Measurements from ENCODE around the gene SLC14A1. TPM values are rescaled to one million over a fixed set of nuclear protein-coding genes. Genes with fewer than 3 reads are reported as not detected.

Gene SLC14A1
- total and polyA plus RNA-seq, 2 of the 8 experiments (the other 6 are each of a cell fraction or from before 2014, with no cell fraction given) = 0.18 TPM; not detected in 1

GRCh38 chr18:45719106-45719505 lies 4.9 kb upstream of the SLC14A1 start:
- H3K27me3 ChIP-seq (replicated peaks in 1 of 4; ENCODE audit: control insufficient read depth in 3 of 4, extremely low read depth in 1 of 4, insufficient read depth in 3 of 4, low read length in 3 of 4) = no peaks in the 10 kb centered on the region
- H3K4me1 ChIP-seq (replicated peaks in 1 of 4; ENCODE audit: control insufficient read depth in 3 of 4, insufficient read depth in 4 of 4, low read length in 3 of 4) = no peaks in the 10 kb centered on the region
- no peak overlapping the region for H2AFZ ChIP-seq (ENCODE audit: low read length)
- H3K4me2 ChIP-seq (ENCODE audit: insufficient read depth in 1 of 2, low read depth in 2 of 2, low read length in 2 of 2) = no peak overlapping the region
- no peak overlapping the region for H2BK15ac ChIP-seq (ENCODE audit: low read length)
- no peak overlapping the region for H3K4me3 ChIP-seq (ENCODE audit: extremely low read depth in 1 of 4, insufficient read depth in 2 of 4, low read depth in 3 of 4, low read length in 4 of 4)
- H3K14ac ChIP-seq (ENCODE audit: insufficient read length) = no peak overlapping the region
- H4K91ac ChIP-seq (replicated peaks; ENCODE audit: insufficient read length, low read length) = no peak overlapping the region
- no peaks in the 10 kb centered on the region for H3K36me3 ChIP-seq (ENCODE audit: control insufficient read depth in 2 of 4, insufficient read depth in 4 of 4, low read length in 3 of 4)
- no peak overlapping the region for H3K23ac ChIP-seq (ENCODE audit: insufficient read length)
- no peak for DNase-seq (ENCODE audit: low read depth in 1 of 2, low spot score in 2 of 2)
- H3K4ac ChIP-seq (replicated peaks; ENCODE audit: insufficient read length, low read depth, low read length) = no peak overlapping the region
- no peak overlapping the region for H2AK5ac ChIP-seq (ENCODE audit: low read depth, low read length)
- no peaks in the 10 kb centered on the region for H4K20me1 ChIP-seq (replicated peaks in 1 of 2; ENCODE audit: control insufficient read depth in 1 of 2, insufficient read depth in 2 of 2, low read length in 2 of 2)
- H2BK20ac ChIP-seq (ENCODE audit: low read length) = no peak overlapping the region
- H3K79me1 ChIP-seq (ENCODE audit: low read depth, low read length) = no peaks in the 10 kb centered on the region
- FAIRE-seq = no peak
- ChIA-PET CTCF (ENCODE audit: partially characterized antibody) (interaction anchor here (1.2 to 10.5 kb wide), 5 partner anchors 17 to 131 kb away, joined by 3 to 143 read pairs (median 6); no protein-coding TSS in a partner anchor), POLR2A (ENCODE audit: partially characterized antibody) (no interaction called here)
- no peak overlapping the region for H3K9ac ChIP-seq (replicated peaks in 1 of 4; ENCODE audit: extremely low read depth in 1 of 4, low read depth in 3 of 4, low read length in 3 of 4)
- H2BK5ac ChIP-seq (ENCODE audit: low read depth, low read length) = no peak overlapping the region
- TF ChIP-seq TAF1 (IDR thresholded peaks at IDR 0.05; ENCODE audit: low read depth, low read length) (no peak), EP300 (IDR thresholded peaks at IDR 0.05; ENCODE audit: borderline replicate concordance in 1 of 2, low read depth in 2 of 2, low read length in 2 of 2) (no peak), CBX8 (IDR thresholded peaks at IDR 0.05; ENCODE audit: borderline replicate concordance, low read depth, low read length) (no peak)
- H3K56ac ChIP-seq (replicated peaks; ENCODE audit: insufficient read length, low read depth, low read length) = no peak overlapping the region
- H4K5ac ChIP-seq (ENCODE audit: insufficient read length, low read depth, low read length) = no peak overlapping the region
- H3K23me2 ChIP-seq (ENCODE audit: low read depth, low read length) = no peaks in the 10 kb centered on the region
- 93% methylated on average over 7 of the region's 7 CpGs; no CpG with 5 or more reads in 1 of the 2 experiments for WGBS, 2 experiments (ENCODE audit: extremely low coverage in 1 of 2, insufficient coverage in 1 of 2, insufficient read length in 1 of 2, insufficient replicate concordance in 2 of 2, low coverage in 1 of 2, low lambda C conversion rate in 2 of 2, missing lambda C conversion rate in 1 of 2)
- H3K79me2 ChIP-seq (ENCODE audit: control insufficient read depth in 1 of 2, insufficient read depth in 2 of 2, low read length in 2 of 2) = no peaks in the 10 kb centered on the region
- H3K9me3 ChIP-seq (ENCODE audit: insufficient read depth in 2 of 2, low read depth in 1 of 2, low read length in 1 of 2) = no peaks in the 10 kb centered on the region
- H2BK120ac ChIP-seq (replicated peaks; ENCODE audit: low read depth, low read length) = no peak overlapping the region
- no peak overlapping the region for H2BK12ac ChIP-seq (ENCODE audit: low read depth, low read length)
- no peak overlapping the region for H3K18ac ChIP-seq (ENCODE audit: extremely low read depth, low read length)
- H4K8ac ChIP-seq (ENCODE audit: extremely low read depth, insufficient read depth, low read length) = no peak overlapping the region
- H3K27ac ChIP-seq (ENCODE audit: low read depth, low read length) = no peak overlapping the region
